HepG2 (cell line): ENCODE measurements around the gene NPTXR. TPM values are rescaled to one million over a fixed set of nuclear protein-coding genes. Genes with fewer than 3 reads are reported as not detected.

Experiments used
- ATAC-seq: fragments of 200-7000 bp; cut with Tn5 transposase; 3 replicates; pipeline ENCODE4 v1.9.1; 2020; ENCODE audit warnings: mild to moderate bottlenecking, moderate library complexity
- BruUV-seq: library from RNA; stranded (reverse); fragments of 400-500 nt; replicated peaks from 2 replicates; lab custom pipeline; 2021; lab: Mats Ljungman, UMichigan
- CTCF ChIA-PET: fragments of 300-600 bp; formaldehyde crosslinking; extraction: SDS; loops from one replicate; lab custom pipeline; 2021; ENCODE audit warnings: low total read pairs, inconsistent platforms, low intra/inter-chr PET ratio; lab: Yijun Ruan, JAX
- POLR2A ChIA-PET: fragments of 350-600 bp; sonication (Branson Sonifier 250); formaldehyde crosslinking; loops from one replicate; lab custom pipeline; 2020; ENCODE audit warnings: antibody characterized with exemption, inconsistent platforms; lab: Yijun Ruan, JAX
- DNase-seq: peaks from one replicate; pipeline ENCODE4 v3.0.0-alpha.2; 2015; ENCODE audit warnings: low spot score
- FAIRE-seq: peaks from 3 replicates; lab custom pipeline; 2011; peaks lifted over from hg19 to GRCh38; lab: Jason Lieb, UNC
- H2AFZ ChIP-seq: one replicate; pipeline ENCODE4 v1.6.1; 2011; ENCODE audit warnings: low read length, inconsistent platforms
- H3K27ac ChIP-seq: fragments of 300-600 bp; 3 replicates; pipeline ENCODE4 v1.8.0; 2011; ENCODE audit warnings: mixed run types, mild to moderate bottlenecking, mixed read lengths, low read length, inconsistent platforms; ENCODE audit not compliant: insufficient read depth; ENCODE audit errors: extremely low read length
- H3K27me3 ChIP-seq, 2 experiments: fragments of 200-600 bp in 1 of 2; 2 replicates in 1 of 2; 3 replicates in 1 of 2; pipeline versions ENCODE4 v1.6.0 to v1.8.0; 2011; ENCODE audit warnings: low read length in 2 of 2, mild to moderate bottlenecking in 2 of 2, moderate library complexity in 2 of 2, inconsistent platforms in 1 of 2; ENCODE audit not compliant: insufficient read depth in 2 of 2, control insufficient read depth in 1 of 2
- H3K36me3 ChIP-seq, 2 experiments: fragments of 200-600 bp in 1 of 2; replicated peaks in 1 of 2; 2 replicates in 1 of 2; 3 replicates in 1 of 2; pipeline versions ENCODE4 v1.5.1 to v1.8.0; 2011; ENCODE audit warnings: low read length in 2 of 2, inconsistent platforms in 1 of 2; ENCODE audit not compliant: insufficient read depth in 2 of 2, control insufficient read depth in 1 of 2
- H3K4me1 ChIP-seq: 2 replicates; pipeline ENCODE4 v1.5.1; 2012; ENCODE audit warnings: low read length, inconsistent platforms; ENCODE audit not compliant: insufficient read depth
- H3K4me2 ChIP-seq: 2 replicates; pipeline ENCODE4 v1.6.0; 2011; ENCODE audit warnings: low read depth, low read length, inconsistent platforms
- H3K4me3 ChIP-seq, 3 experiments: fragments of 200-600 bp in 1 of 3; sonication (generic), shearing (Covaris generic) in 1 of 3; replicated peaks in 1 of 3; 2 replicates each; pipeline ENCODE4 v1.5.1; 2011 to 2016; ENCODE audit warnings: low read length in 3 of 3, inconsistent platforms in 2 of 3, low read depth in 2 of 3, mild to moderate bottlenecking in 2 of 3, control low read depth in 1 of 3, mixed read lengths in 1 of 3; ENCODE audit not compliant: insufficient read depth in 1 of 3
- H3K79me2 ChIP-seq: one replicate; pipeline ENCODE4 v1.6.1; 2011; ENCODE audit warnings: low read length, inconsistent platforms; ENCODE audit not compliant: insufficient read depth
- H3K9ac ChIP-seq: 2 replicates; pipeline ENCODE4 v1.6.0; 2011; ENCODE audit warnings: mild to moderate bottlenecking, low read depth, low read length, inconsistent platforms; ENCODE audit not compliant: insufficient read depth
- H3K9me3 ChIP-seq: 2 replicates; pipeline ENCODE4 v1.5.1; 2012; ENCODE audit warnings: mild to moderate bottlenecking, low read length
- H4K20me1 ChIP-seq: 2 replicates; pipeline ENCODE4 v1.6.0; 2011; ENCODE audit warnings: inconsistent platforms, mild to moderate bottlenecking, low read length, moderate library complexity; ENCODE audit not compliant: insufficient read depth
- ATF1 ChIP-seq: IDR thresholded peaks from 2 replicates; pipeline ENCODE4 v1.6.1; 2016; ENCODE audit warnings: mild to moderate bottlenecking, control low read depth
- KDM3A ChIP-seq: IDR thresholded peaks from 2 replicates; pipeline ENCODE4 v1.6.1; 2018; ENCODE audit warnings: low read depth, missing compliant biosample characterization
- KLF11 ChIP-seq: IDR thresholded peaks from 2 replicates; pipeline ENCODE4 v1.6.1; 2016; ENCODE audit warnings: missing compliant biosample characterization
- NFIB ChIP-seq: sonication (generic); formaldehyde crosslinking; IDR thresholded peaks from 2 replicates; pipeline ENCODE4 v1.9.0; 2021; ENCODE audit warnings: missing genetic modification reagents, mild to moderate bottlenecking, borderline replicate concordance
- PAWR ChIP-seq: sonication (generic); formaldehyde crosslinking; IDR thresholded peaks from 2 replicates; pipeline ENCODE4 v1.4.0; 2020; ENCODE audit warnings: missing genetic modification reagents, mild to moderate bottlenecking, borderline replicate concordance
- RELA ChIP-seq: sonication (generic); formaldehyde crosslinking; IDR thresholded peaks from 2 replicates; pipeline ENCODE4 v1.4.0; 2020; ENCODE audit warnings: missing genetic modification reagents
- SRSF4 ChIP-seq: fragments of 200-400 bp; formaldehyde crosslinking; IDR thresholded peaks from one replicate; pipeline ENCODE4 v1.6.1; 2018; ENCODE audit warnings: mild to moderate bottlenecking, low read depth, low read length, moderate library complexity; ENCODE audit not compliant: poor library complexity, severe bottlenecking
- TMF1 ChIP-seq: sonication (generic); formaldehyde crosslinking; IDR thresholded peaks from 2 replicates; pipeline ENCODE4 v1.8.1; 2022; ENCODE audit warnings: low read depth, missing genetic modification reagents
- U2AF1 ChIP-seq: fragments of 200-400 bp; formaldehyde crosslinking; optimal IDR thresholded peaks from 2 replicates; pipeline ENCODE3; 2017; ENCODE audit warnings: mild to moderate bottlenecking, low read depth, low read length
- ZNF30 ChIP-seq: sonication (generic); formaldehyde crosslinking; IDR thresholded peaks from 2 replicates; pipeline ENCODE4 v1.5.0; 2020; ENCODE audit warnings: mild to moderate bottlenecking, missing genetic modification reagents
- WGBS: methylation state at CpG from one replicate; pipeline ENCODE4 v1.1.6; 2017; ENCODE audit warnings: low lambda C conversion rate; 5-methylcytosine and 5-hydroxymethylcytosine counted together
- in situ Hi-C: cut with HindIII; loops from 2 replicates; pipeline ENCODE4 v1.10.0; 2017; ENCODE audit warnings: low pct_unique_long_range_greater_than_20kb; ENCODE audit not compliant: extremely low pct_ligation_motif_present
- intact Hi-C: fragments of 100-400 bp; cut with micrococcal nuclease; formaldehyde crosslinking; loops from one replicate; pipeline ENCODE4 v1.10.0; 2022; ENCODE audit not compliant: unreplicated experiment
- polyA plus RNA-seq, 8 experiments: library from polyadenylated mRNA; depleted of rRNA in 3 of 8; stranded (reverse) in 7 of 8; unstranded in 1 of 8; fragments of >200 nt; fragmentation: Illumina TruSeq in 4 of 8; extraction: Trizol in 4 of 8; gene quantifications; 2 replicates each; pipeline versions ENCODE4 v1.2.1 to v1.2.3, GENCODE V29; 2011 to 2016; ENCODE audit warnings: low read depth in 4 of 8, missing spikeins in 1 of 8, mixed read lengths in 1 of 8; ENCODE audit not compliant: insufficient read depth in 1 of 8
- total RNA-seq, 5 experiments: library from RNA; depleted of rRNA; stranded (reverse); fragments of >200 nt; fragmentation: Illumina TruSeq; extraction: Trizol; gene quantifications; 2 replicates each; pipeline ENCODE4 v1.2.3, GENCODE V29; 2016; ENCODE audit warnings: low read depth in 1 of 5
- TF ChIP-seq, protein P1 (sequence below): sonication (generic); formaldehyde crosslinking; IDR thresholded peaks from 2 replicates; pipeline ENCODE4 v1.4.0; 2020; ENCODE audit warnings: missing genetic modification reagents
- TF ChIP-seq, protein P2 (sequence below): sonication (generic); formaldehyde crosslinking; IDR thresholded peaks from 2 replicates; pipeline ENCODE4 v1.8.0; 2022; ENCODE audit warnings: mild to moderate bottlenecking, missing genetic modification reagents, moderate library complexity
- TF ChIP-seq, protein P3 (sequence below): sonication (generic); formaldehyde crosslinking; IDR thresholded peaks from 2 replicates; pipeline ENCODE4 v1.4.0; 2020; ENCODE audit warnings: mild to moderate bottlenecking, missing genetic modification reagents, borderline replicate concordance
- TF ChIP-seq, protein P4 (sequence below): IDR thresholded peaks from 2 replicates; pipeline ENCODE4 v1.6.1; 2016; ENCODE audit warnings: low read depth, borderline replicate concordance
- TF ChIP-seq, protein P5 (sequence below): sonication (generic); formaldehyde crosslinking; IDR thresholded peaks from 2 replicates; pipeline ENCODE4 v1.8.0; 2022; ENCODE audit warnings: mild to moderate bottlenecking, missing genetic modification reagents, borderline replicate concordance

The NPTXR gene
- total and polyA plus RNA-seq, 2 of the 13 experiments (the other 11 are each of a cell fraction or from before 2014, with no cell fraction given) = 2.6 to 4.8 TPM

DNA sequence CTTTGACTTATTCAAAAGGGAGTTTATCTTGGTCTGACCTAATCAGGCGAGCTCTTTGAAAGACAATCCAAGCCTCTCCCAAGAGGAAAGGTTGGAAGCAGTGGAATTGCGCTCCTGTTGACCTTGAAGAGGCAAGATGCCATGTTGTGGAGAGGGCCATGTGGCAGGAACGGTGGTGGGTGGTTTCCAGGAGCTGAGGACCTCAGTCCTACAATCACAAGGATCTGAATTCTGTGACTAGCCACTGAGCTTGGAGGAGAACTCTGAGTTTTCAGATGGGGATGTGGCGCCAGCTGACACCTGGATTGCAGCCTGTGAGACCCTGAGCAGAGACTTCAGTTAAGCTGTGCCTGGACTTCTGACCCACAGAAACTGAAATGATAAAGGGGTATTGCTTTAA, 34.2 kb upstream of the NPTXR start:
- H4K20me1 ChIP-seq = no peaks in the 10 kb centered on the region
- no peaks in the 10 kb centered on the region; the same call in 1 of the 2 replicates for H3K4me1 ChIP-seq
- intact Hi-C loops = no loop called here
- no peak overlapping the region for H3K9ac ChIP-seq
- peaks cover 2 to 42% of the 10 kb centered on the region in 2 experiments; a peak in 4 of 5 replicates for H3K27me3 ChIP-seq
- H3K4me3 ChIP-seq = no peak overlapping the region
- no peaks in the 10 kb centered on the region for H3K9me3 ChIP-seq
- no peak overlapping the region for H2AFZ ChIP-seq
- POLR2A ChIA-PET = no interaction called here
- BruUV-seq = no TSS peak
- DNase-seq = no peak
- TF ChIP-seq RELA = no peak
- no peak for TF ChIP-seq PAWR
- TF ChIP-seq, protein P1, sequence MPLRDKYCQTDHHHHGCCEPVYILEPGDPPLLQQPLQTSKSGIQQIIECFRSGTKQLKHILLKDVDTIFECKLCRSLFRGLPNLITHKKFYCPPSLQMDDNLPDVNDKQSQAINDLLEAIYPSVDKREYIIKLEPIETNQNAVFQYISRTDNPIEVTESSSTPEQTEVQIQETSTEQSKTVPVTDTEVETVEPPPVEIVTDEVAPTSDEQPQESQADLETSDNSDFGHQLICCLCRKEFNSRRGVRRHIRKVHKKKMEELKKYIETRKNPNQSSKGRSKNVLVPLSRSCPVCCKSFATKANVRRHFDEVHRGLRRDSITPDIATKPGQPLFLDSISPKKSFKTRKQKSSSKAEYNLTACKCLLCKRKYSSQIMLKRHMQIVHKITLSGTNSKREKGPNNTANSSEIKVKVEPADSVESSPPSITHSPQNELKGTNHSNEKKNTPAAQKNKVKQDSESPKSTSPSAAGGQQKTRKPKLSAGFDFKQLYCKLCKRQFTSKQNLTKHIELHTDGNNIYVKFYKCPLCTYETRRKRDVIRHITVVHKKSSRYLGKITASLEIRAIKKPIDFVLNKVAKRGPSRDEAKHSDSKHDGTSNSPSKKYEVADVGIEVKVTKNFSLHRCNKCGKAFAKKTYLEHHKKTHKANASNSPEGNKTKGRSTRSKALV (CRISPR knock-in tag) = no peak
- no peak for TF ChIP-seq TMF1 (CRISPR knock-in tag)
- TF ChIP-seq ATF1 (CRISPR knock-in tag) = no peak
- TF ChIP-seq U2AF1 = no peak
- TF ChIP-seq, protein P2, sequence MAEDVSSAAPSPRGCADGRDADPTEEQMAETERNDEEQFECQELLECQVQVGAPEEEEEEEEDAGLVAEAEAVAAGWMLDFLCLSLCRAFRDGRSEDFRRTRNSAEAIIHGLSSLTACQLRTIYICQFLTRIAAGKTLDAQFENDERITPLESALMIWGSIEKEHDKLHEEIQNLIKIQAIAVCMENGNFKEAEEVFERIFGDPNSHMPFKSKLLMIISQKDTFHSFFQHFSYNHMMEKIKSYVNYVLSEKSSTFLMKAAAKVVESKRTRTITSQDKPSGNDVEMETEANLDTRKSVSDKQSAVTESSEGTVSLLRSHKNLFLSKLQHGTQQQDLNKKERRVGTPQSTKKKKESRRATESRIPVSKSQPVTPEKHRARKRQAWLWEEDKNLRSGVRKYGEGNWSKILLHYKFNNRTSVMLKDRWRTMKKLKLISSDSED (CRISPR knock-in tag) = no peak
- TF ChIP-seq, protein P3, sequence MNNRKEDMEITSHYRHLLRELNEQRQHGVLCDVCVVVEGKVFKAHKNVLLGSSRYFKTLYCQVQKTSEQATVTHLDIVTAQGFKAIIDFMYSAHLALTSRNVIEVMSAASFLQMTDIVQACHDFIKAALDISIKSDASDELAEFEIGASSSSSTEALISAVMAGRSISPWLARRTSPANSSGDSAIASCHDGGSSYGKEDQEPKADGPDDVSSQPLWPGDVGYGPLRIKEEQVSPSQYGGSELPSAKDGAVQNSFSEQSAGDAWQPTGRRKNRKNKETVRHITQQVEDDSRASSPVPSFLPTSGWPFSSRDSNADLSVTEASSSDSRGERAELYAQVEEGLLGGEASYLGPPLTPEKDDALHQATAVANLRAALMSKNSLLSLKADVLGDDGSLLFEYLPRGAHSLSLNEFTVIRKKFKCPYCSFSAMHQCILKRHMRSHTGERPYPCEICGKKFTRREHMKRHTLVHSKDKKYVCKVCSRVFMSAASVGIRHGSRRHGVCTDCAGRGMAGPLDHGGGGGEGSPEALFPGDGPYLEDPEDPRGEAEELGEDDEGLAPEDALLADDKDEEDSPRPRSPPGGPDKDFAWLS (CRISPR knock-in tag) = no peak
- no peak for TF ChIP-seq KLF11
- TF ChIP-seq SRSF4 = no peak
- TF ChIP-seq NFIB (CRISPR knock-in tag) = no peak
- TF ChIP-seq KDM3A = no peak
- TF ChIP-seq, protein P4, sequence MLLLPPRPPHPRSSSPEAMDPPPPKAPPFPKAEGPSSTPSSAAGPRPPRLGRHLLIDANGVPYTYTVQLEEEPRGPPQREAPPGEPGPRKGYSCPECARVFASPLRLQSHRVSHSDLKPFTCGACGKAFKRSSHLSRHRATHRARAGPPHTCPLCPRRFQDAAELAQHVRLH = no peak
- TF ChIP-seq, protein P5, sequence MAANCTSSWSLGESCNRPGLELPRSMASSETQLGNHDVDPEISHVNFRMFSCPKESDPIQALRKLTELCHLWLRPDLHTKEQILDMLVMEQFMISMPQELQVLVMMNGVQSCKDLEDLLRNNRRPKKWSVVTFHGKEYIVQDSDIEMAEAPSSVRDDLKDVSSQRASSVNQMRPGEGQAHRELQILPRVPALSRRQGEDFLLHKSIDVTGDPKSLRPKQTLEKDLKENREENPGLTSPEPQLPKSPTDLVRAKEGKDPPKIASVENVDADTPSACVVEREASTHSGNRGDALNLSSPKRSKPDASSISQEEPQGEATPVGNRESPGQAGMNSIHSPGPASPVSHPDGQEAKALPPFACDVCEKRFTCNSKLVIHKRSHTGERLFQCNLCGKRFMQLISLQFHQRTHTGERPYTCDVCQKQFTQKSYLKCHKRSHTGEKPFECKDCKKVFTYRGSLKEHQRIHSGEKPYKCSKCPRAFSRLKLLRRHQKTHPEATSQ (CRISPR knock-in tag) = no peak
- no peak for TF ChIP-seq ZNF30 (CRISPR knock-in tag)
- TF ChIP-seq, all 625 proteins: peak for 0
- H3K27ac ChIP-seq = no peak overlapping the region
- CTCF ChIA-PET = no interaction called here
- FAIRE-seq = no peak
- in situ Hi-C loops = loop anchor here (10.0 kb wide), 1 partner anchor 247 kb away; no protein-coding TSS in a partner anchor
- no peak for ATAC-seq
- no peak overlapping the region for H3K4me2 ChIP-seq
- H3K36me3 ChIP-seq = no peaks in the 10 kb centered on the region
- H3K79me2 ChIP-seq = no peaks in the 10 kb centered on the region
- WGBS = 11% methylated on average over 4 of the region's 4 CpGs
